Uterus (tissue), 2 donors: ENCODE measurements around the gene SENP8.

ENCODE experiments used
- CTCF ChIP-seq, 4 experiments: fragments of 200-600 bp in 2 of 4; fragments of 450-650 bp in 2 of 4; sonication (generic) in 2 of 4; IDR thresholded peaks; one replicate each; pipeline ENCODE4 v1.5.1; 2016 to 2019; ENCODE audit warnings: antibody characterized with exemption in 4 of 4, mild to moderate bottlenecking in 2 of 4, moderate library complexity in 1 of 4
- POLR2A ChIP-seq, 2 donors: fragments of 450-650 bp; IDR thresholded peaks; one replicate each; pipeline ENCODE4 v1.6.1; 2016; ENCODE audit warnings: antibody characterized with exemption in 2 of 2, mild to moderate bottlenecking in 1 of 2, moderate library complexity in 1 of 2

DNA sequence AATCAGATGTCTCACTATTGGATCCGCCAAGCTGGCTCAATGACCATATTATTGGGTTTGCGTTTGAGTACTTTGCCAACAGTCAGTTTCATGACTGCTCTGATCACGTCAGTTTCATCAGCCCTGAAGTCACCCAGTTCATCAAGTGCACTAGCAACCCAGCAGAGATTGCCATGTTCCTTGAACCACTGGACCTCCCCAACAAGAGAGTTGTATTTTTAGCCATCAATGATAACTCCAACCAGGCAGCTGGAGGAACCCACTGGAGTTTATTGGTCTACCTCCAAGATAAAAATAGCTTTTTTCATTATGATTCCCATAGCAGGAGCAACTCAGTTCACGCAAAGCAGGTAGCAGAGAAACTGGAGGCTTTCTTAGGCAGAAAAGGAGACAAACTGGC is 21.5 kb downstream of the SENP8 start:
- no peak for TF ChIP-seq CTCF (IDR thresholded peaks at IDR 0.05)
- no peak for TF ChIP-seq POLR2A (IDR thresholded peaks at IDR 0.05)
